Right lobe of liver (tissue), 6 donors: ENCODE measurements around the gene FLG2. TPM values are rescaled to one million over a fixed set of nuclear protein-coding genes. Genes with fewer than 3 reads are reported as not detected.
"Not testable (repeated sequence)": the region's sequence is repeated elsewhere in the genome, so short reads cannot be mapped to it uniquely, and the experiment has no call there.

Source experiments
- ATAC-seq, 4 donors: fragments of 200-7000 bp; cut with Tn5 transposase; one replicate each; pipeline ENCODE4 v1.9.1; 2020; ENCODE audit warnings: mild to moderate bottlenecking in 4 of 4, moderate library complexity in 4 of 4
- DNase-seq, 3 donors: peaks; one replicate each; pipeline ENCODE4 v3.0.0-alpha.2; 2020
- H3K27ac ChIP-seq, 3 donors: fragments of 200-600 bp; one replicate each; pipeline ENCODE4 v1.8.0; 2022
- H3K27me3 ChIP-seq, 2 donors: fragments of 200-600 bp; one replicate each; pipeline ENCODE4 v1.8.0; 2022
- H3K36me3 ChIP-seq, 4 donors: fragments of 200-600 bp; sonication (generic) in 1 of 4; one replicate each; pipeline versions ENCODE4 v1.5.1 to v1.8.0; 2017 to 2022; ENCODE audit warnings: control low read depth in 1 of 4
- H3K4me1 ChIP-seq, 4 donors: fragments of 200-600 bp; sonication (generic) in 1 of 4; one replicate each; pipeline versions ENCODE4 v1.5.1 to v1.8.0; 2017 to 2022; ENCODE audit warnings: control low read depth in 1 of 4
- H3K4me3 ChIP-seq, 3 donors: fragments of 200-600 bp; one replicate each; pipeline ENCODE4 v1.8.0; 2022
- H3K9me3 ChIP-seq, 4 donors: fragments of 200-600 bp; sonication (generic) in 1 of 4; one replicate each; pipeline versions ENCODE4 v1.5.1 to v1.8.0; 2017 to 2022; ENCODE audit warnings: control low read depth in 1 of 4
- POLR2A ChIP-seq: fragments of 450-650 bp; IDR thresholded peaks from one replicate; pipeline ENCODE4 v1.6.1; 2017; ENCODE audit warnings: antibody characterized with exemption, mild to moderate bottlenecking
- WGBS: methylation state at CpG from one replicate; pipeline ENCODE4 v1.1.6; 2018; ENCODE audit warnings: low coverage, low lambda C conversion rate; ENCODE audit not compliant: insufficient coverage; ENCODE audit errors: missing lambda C conversion rate; 5-methylcytosine and 5-hydroxymethylcytosine counted together
- intact Hi-C, 2 donors: fragments of 100-400 bp; cut with DNase I; formaldehyde crosslinking; loops; one replicate each; pipeline versions ENCODE4 v1.11.2 to v1.14.1; 2022
- total RNA-seq, 6 experiments: library from RNA; depleted of rRNA in 2 of 6; stranded (reverse); fragments of >200 nt in 2 of 6; fragmentation: NEBNext Ultra II Directional in 3 of 6; extraction: Animal tissue kit (Norgen Biotek cat#: 25700) in 3 of 6; gene quantifications; one replicate each; pipeline versions ENCODE4 v1.1.0 to v1.2.4, GENCODE V29; 2016 to 2023
- TF ChIP-seq, protein P1 (sequence below), 4 donors: fragments of 200-600 bp in 3 of 4; fragments of 450-650 bp in 1 of 4; IDR thresholded peaks; one replicate each; pipeline versions ENCODE4 v1.5.1 to v1.8.0; 2016 to 2022; ENCODE audit warnings: antibody characterized with exemption in 4 of 4, mild to moderate bottlenecking in 2 of 4
- donor health status: DM: no; HTN: yes; CAD: no.
- donor health status: DM: no; HTN: no; CAD: no.
- donor health status: DM: no; HTN: no; CAD: no.
- donor health status: DM: no; HTN: yes; CAD: no.
- donor health status: DM: no; HTN: yes; CAD: no.

FLG2 gene
- total RNA-seq, 6 experiments from 2014 or later = not detected

DNA sequence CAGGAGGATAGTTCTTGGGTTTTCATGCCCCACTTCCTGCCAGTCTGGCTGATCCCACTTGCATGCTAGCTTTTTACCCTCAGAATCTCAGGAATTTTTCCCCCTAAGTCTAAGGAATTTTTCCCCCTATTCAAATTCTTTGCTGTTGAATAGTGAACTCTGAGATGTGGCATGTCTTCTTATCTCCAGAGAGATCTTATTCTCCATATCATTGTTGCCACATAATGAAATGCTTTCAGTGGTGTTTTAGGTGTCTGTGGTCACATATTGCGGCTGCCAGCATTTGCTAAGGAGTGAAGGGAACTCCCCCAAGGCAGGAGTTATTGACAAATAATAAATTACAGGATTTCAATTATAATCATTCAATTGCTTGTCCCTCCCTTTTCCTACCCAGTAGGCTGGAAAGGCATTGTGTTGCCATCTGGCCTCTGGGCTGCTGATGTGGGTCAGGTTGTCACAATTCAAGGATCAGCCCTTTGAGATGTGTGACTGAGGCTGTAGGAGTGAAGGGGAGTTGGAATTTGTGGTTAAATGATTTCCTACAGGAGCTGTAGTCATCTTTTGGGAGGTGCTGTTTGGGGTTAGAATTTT lies 30.9 kb downstream of the FLG2 start:
- no peak overlapping the region for H3K4me3 ChIP-seq
- no peak overlapping the region for H3K27ac ChIP-seq
- no peaks in the 10 kb centered on the region for H3K9me3 ChIP-seq
- H3K4me1 ChIP-seq = no peaks in the 10 kb centered on the region
- no peak for DNase-seq
- H3K36me3 ChIP-seq = no peaks in the 10 kb centered on the region
- TF ChIP-seq POLR2A = no peak
- TF ChIP-seq, protein P1, sequence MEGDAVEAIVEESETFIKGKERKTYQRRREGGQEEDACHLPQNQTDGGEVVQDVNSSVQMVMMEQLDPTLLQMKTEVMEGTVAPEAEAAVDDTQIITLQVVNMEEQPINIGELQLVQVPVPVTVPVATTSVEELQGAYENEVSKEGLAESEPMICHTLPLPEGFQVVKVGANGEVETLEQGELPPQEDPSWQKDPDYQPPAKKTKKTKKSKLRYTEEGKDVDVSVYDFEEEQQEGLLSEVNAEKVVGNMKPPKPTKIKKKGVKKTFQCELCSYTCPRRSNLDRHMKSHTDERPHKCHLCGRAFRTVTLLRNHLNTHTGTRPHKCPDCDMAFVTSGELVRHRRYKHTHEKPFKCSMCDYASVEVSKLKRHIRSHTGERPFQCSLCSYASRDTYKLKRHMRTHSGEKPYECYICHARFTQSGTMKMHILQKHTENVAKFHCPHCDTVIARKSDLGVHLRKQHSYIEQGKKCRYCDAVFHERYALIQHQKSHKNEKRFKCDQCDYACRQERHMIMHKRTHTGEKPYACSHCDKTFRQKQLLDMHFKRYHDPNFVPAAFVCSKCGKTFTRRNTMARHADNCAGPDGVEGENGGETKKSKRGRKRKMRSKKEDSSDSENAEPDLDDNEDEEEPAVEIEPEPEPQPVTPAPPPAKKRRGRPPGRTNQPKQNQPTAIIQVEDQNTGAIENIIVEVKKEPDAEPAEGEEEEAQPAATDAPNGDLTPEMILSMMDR (IDR thresholded peaks at IDR 0.05) = no peak
- H3K27me3 ChIP-seq = no peaks in the 10 kb centered on the region
- WGBS = 57% methylated on average over 1 of the region's 1 CpG
- ATAC-seq = no peak
- intact Hi-C loops = no loop called here

DNA sequence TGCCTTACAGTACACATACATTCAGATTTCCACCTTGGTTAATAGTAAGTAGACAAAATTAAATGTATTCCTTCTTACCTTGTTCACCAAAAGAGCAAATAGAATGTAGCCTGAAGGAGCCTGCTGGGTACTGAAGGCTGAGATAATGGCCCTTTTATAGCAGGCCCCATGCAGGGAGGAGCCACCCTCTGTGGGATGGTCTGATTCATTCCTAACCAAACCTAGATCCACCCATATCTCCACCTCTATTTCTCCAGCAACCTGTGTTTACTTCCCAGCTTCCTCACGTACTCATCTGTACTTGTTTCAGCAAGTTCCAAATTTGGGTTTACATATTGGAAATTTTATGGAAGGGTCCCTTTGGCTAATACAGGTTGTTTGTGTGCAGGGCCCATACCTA lies 34.7 kb downstream of the FLG2 start, which contains the start of gene FLG:
Gene FLG, minus strand, starts transcription at position 129 of the 400 bp plus-strand sequence. CDS start 9,783 bp downstream, outside the sequence.
- DNase-seq (no peak), ATAC-seq (no peak)
- Histone ChIP-seq H3K9me3 (no peaks in the 10 kb centered on the region), H3K27me3 (no peaks in the 10 kb centered on the region), H3K27ac (no peak within 1 kb of the TSS), H3K4me3 (no peak within 1 kb of the TSS), H3K36me3 (no peaks in the 10 kb centered on the region), H3K4me1 (no peaks in the 10 kb centered on the region)
- 60% methylated on average over 1 of the region's 1 CpG for WGBS
- intact Hi-C loops = no loop called here
- no peak for TF ChIP-seq POLR2A
- TF ChIP-seq, protein P1 (IDR thresholded peaks at IDR 0.05) = no peak

DNA sequence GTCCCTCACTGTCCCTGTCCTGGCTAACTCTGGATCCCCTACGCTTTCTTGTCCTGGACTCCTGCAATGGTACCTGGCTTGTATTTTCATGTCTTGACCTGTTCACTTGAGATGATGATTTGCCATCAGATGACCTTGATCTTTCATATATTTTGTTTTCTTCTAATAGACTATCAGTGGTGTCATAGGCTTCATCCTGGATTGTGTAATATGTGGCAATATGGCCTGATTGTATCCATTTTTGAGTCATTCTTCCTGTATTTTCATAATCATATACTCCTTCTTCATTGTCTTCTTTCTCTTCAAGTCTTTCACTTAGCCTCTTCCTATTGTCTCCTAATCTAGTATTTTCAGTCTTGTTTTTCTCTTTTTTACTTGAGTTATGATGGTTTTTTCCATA lies 45.8 kb downstream of the FLG2 start:
- Histone ChIP-seq H3K27ac (no peak overlapping the region), H3K36me3 (no peaks in the 10 kb centered on the region), H3K4me3 (no peak overlapping the region), H3K4me1 (no peaks in the 10 kb centered on the region), H3K27me3 (no peaks in the 10 kb centered on the region), H3K9me3 (no peaks in the 10 kb centered on the region)
- 71% methylated on average over 1 of the region's 1 CpG for WGBS
- ATAC-seq (no peak), DNase-seq (no peak)
- intact Hi-C loops = no loop called here
- TF ChIP-seq, protein P1 (IDR thresholded peaks at IDR 0.05) = no peak
- no peak for TF ChIP-seq POLR2A

DNA sequence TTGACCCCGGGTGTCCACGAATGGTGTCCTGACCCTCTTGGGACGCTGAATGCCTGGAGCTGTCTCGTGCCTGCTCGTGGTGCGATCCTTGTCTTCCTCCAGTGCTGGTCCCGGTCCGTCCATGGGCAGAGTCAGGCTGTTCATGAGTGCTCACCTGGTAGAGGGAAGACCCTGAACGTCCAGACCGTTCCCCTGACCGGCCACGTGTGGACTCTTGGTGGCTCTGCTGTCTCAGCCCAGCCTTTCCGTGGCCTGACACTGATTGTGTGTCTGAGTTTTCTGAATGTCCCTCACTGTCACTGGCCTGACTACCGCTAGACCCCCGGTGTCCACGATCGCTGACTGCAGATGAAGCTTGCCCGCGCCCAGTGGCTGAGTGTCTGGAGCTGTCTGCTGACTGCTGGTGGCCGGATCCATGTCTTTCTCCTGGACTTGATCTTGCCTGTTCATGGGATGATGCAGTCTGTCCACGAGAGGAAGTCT lies 46.4 kb downstream of the FLG2 start:
- WGBS = 86% methylated on average over 4 of the region's 21 CpGs
- Histone ChIP-seq H3K4me1 (no peaks in the 10 kb centered on the region), H3K27me3 (no peaks in the 10 kb centered on the region), H3K27ac (no peak overlapping the region), H3K9me3 (no peaks in the 10 kb centered on the region), H3K36me3 (no peaks in the 10 kb centered on the region), H3K4me3 (no peak overlapping the region)
- peak in 1 of 3 donors; percentile 35 for DNase-seq
- intact Hi-C loops = no loop called here
- TF ChIP-seq, protein P1 (IDR thresholded peaks at IDR 0.05) = no peak
- no peak for TF ChIP-seq POLR2A
- ATAC-seq = no peak

DNA sequence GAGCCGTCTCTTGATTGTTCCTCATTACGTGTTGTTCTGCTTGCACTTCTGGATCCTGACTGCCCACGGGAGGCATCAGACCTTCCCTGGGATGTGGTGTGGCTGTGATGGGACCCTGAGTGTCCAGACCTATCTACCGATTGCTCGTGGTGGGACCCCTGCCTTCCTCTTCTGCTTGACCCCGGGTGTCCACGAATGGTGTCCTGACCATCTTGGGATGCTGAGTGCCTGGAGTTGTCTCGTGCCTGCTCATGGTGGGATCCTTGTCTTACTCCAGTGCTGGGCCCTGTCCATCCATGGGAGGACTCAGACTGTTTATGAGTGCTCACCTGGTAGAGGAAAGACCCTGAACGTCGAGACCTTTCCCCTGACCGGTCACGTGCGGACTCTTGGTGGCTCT lies 47.6 kb downstream of the FLG2 start:
- intact Hi-C loops, H3K27me3 ChIP-seq, H3K27ac ChIP-seq, ATAC-seq, H3K4me1 ChIP-seq, DNase-seq, H3K36me3 ChIP-seq, H3K9me3 ChIP-seq, H3K4me3 ChIP-seq: not testable (repeated sequence)
- 57% methylated on average over 1 of the region's 13 CpGs for WGBS
